Lower leg skin (tissue), 4 donors: ENCODE measurements around the gene SCAMP3. TPM values are rescaled to one million over a fixed set of nuclear protein-coding genes. Genes with fewer than 3 reads are reported as not detected.

ENCODE experiments used
- DNase-seq, 2 donors: peaks; one replicate each; pipeline ENCODE4 v3.0.0-alpha.2; 2019; ENCODE audit warnings: low spot score in 2 of 2
- H3K4me3 ChIP-seq: fragments of 200-600 bp; sonication (generic); 2 replicates; pipeline ENCODE4 v1.5.1; 2017; ENCODE audit warnings: mild to moderate bottlenecking, low read depth; ENCODE audit not compliant: poor library complexity, severe bottlenecking
- CTCF ChIP-seq, 3 donors: fragments of 450-650 bp; IDR thresholded peaks; one replicate each; pipeline ENCODE4 v1.5.1; 2016; ENCODE audit warnings: antibody characterized with exemption in 3 of 3, mild to moderate bottlenecking in 3 of 3, moderate library complexity in 2 of 3
- POLR2A ChIP-seq, 2 donors: fragments of 450-650 bp; IDR thresholded peaks; one replicate each; pipeline ENCODE4 v1.6.1; 2016 to 2017; ENCODE audit warnings: antibody characterized with exemption in 2 of 2, mild to moderate bottlenecking in 1 of 2, moderate library complexity in 1 of 2
- WGBS, 2 donors: methylation state at CpG; one replicate each; pipeline ENCODE4 v1.1.5; 2018; 5-methylcytosine and 5-hydroxymethylcytosine counted together
- intact Hi-C: fragments of 100-400 bp; cut with DNase I; formaldehyde crosslinking; loops from one replicate; pipeline ENCODE4 v1.15.0; 2023; ENCODE audit warnings: low total_unique reads
- total RNA-seq, 4 donors: library from RNA; depleted of rRNA; stranded (reverse); fragments of >200 nt; gene quantifications; one replicate each; pipeline ENCODE4 v1.1.0, GENCODE V29; 2016

SCAMP3 gene
- total RNA-seq, 4 donors from 2014 or later: 67.8 to 96.9 (median 87.6) TPM

GRCh38 chr1:155254714-155255242 is 7.4 kb downstream of the SCAMP3 start:
- WGBS, 2 donors: 1 to 4% methylated on average over 17 to 34 of the region's 35 CpGs
- no peak for DNase-seq
- intact Hi-C loops: loop anchor here (5.0 kb wide), 1 partner anchor 68 kb away; the partner anchor contains the start of gene RUSC1
- no peak for TF ChIP-seq CTCF (IDR thresholded peaks at IDR 0.05)
- no peak for TF ChIP-seq POLR2A (IDR thresholded peaks at IDR 0.05)
- H3K4me3 ChIP-seq: peak overlapping the region; percentile 51

- 34 to 42% methylated on average over 12 of the region's 12 CpGs for WGBS, 2 donors
- DNase-seq: no peak
- H3K4me3 ChIP-seq: no peak overlapping the region
- TF ChIP-seq CTCF (IDR thresholded peaks at IDR 0.05): no peak
- TF ChIP-seq POLR2A (IDR thresholded peaks at IDR 0.05): no peak
- intact Hi-C loops: loop anchor here (5.0 kb wide), 1 partner anchor 68 kb away; the partner anchor contains the start of gene RUSC1
Observed at GRCh38 chr1:155254228-155254713, 7.9 kb downstream of the SCAMP3 start.

GRCh38 chr1:155253797-155254196 is 8.4 kb downstream of the SCAMP3 start:
- 52 to 59% methylated on average over 5 of the region's 5 CpGs for WGBS, 2 donors
- TF ChIP-seq CTCF (IDR thresholded peaks at IDR 0.05) (no peak), POLR2A (IDR thresholded peaks at IDR 0.05) (no peak)
- intact Hi-C loops: loop anchor here (5.0 kb wide), 1 partner anchor 69 kb away; the partner anchor contains the start of gene RUSC1
- no peak for DNase-seq
- H3K4me3 ChIP-seq: no peak overlapping the region

DNA sequence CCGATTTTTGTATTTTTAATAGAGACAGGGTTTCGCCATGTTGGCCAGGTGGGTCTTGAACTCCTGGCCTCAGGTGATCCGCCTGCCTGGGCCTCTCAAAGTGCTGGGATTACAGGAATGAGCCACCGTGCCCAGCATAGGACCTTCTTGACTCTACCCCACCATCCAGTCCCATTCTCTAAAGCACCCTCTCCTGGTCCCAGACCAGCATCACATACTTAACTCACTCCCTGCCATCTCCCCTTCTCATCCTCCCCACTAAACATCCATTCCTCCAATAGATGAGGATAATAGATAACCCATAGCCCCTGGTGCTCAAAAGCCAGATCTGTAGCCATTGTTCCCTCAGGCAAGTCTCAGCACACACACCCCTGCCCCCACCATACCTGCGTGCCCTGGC is 9.0 kb downstream of the SCAMP3 start:
- intact Hi-C loops: loop anchor here (5.0 kb wide), 1 partner anchor 69 kb away; the partner anchor contains the start of gene RUSC1
- WGBS, 2 donors: 80 to 88% methylated on average over 5 of the region's 5 CpGs
- no peak overlapping the region for H3K4me3 ChIP-seq
- TF ChIP-seq CTCF (IDR thresholded peaks at IDR 0.05) (no peak), POLR2A (IDR thresholded peaks at IDR 0.05) (no peak)
- no peak for DNase-seq

DNA sequence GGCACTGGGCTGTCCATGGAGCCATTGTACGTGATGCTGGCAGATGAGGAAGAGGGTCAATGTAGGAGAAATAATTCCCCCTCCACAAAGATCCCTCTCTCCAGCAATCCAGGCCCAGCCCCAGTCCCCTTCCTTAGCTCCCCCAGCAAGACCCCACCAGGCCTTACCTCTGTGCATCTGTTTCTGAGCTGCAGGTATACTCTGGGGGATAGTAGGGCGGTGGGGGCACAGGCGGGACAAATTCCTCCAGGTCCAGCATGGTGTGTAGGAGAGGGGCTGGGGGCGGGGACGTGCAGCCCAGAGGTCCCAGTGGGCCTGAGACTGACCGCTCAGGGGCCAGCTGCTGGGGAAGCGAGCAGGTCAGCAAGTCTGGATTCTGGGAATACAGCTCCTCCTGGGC is 10.6 kb downstream of the SCAMP3 start:
- WGBS, 2 donors: 82 to 93% methylated on average over 7 of the region's 7 CpGs
- TF ChIP-seq POLR2A (IDR thresholded peaks at IDR 0.05) (no peak), CTCF (IDR thresholded peaks at IDR 0.05) (no peak)
- intact Hi-C loops: loop anchor here (5.0 kb wide), 1 partner anchor 71 kb away; the partner anchor contains the start of gene RUSC1
- no peak for DNase-seq
- no peak overlapping the region for H3K4me3 ChIP-seq
